ENCODE results near the gene KIF5B.

KIF5B gene

GRCh38 chr10:31961277-31962074, 94.7 kb downstream of the KIF5B start:
- no peak for DNase-seq (ENCODE audit: low spot score)

GRCh38 chr10:31959461-31960173, 96.6 kb downstream of the KIF5B start:
- no peak for DNase-seq (ENCODE audit: low spot score)
